ENCODE results near the gene ZNF770. TPM values are rescaled to one million over a fixed set of nuclear protein-coding genes. Genes with fewer than 3 reads are reported as not detected.
A peak's percentile ranks its signal among the peaks of the same experiment; 100 is the strongest.

ZNF770 gene
- total and polyA plus RNA-seq, 9 of the 15 experiments (the other 6 are each of a cell fraction or from before 2014, with no cell fraction given): 3.4 to 50.8 (median 40.3) TPM

DNA sequence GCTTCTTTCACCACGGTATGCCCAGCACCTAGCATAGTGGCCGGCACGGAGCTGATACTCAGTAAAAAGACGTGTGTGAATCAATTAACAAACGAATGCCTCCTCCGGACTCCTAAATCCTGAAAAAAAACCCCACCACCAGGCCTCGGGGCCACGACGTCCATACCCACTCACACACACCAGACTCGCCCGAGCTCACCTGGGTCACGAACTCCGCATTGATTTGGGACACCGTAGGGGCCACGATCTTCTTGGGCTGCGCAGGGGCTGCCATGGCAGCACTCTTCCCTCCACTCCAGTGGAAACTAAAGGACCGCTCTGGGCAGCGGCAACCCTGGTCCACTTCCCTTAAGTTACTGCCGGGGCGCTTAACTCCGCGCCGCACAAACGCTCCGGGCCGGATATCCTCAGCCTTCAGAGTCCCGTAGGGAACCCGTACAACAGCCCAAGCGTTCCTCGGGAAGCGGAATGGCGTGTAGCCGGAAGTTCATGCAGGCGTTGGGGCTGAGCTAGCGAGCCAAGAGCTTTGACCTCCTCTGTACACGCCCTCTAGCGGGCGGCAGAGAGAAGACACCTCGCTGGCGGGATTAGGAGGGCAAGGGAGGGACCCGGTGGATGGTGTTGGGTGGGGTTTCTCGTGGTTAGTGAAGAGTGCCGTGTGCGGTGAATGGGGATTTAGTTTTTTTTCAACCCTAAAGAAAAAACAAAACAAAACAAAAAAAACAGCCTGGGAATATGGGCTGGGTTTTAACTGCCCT lies 18.6 kb downstream of the ZNF770 start, which contains the start of gene AQR (continued):
- TF ChIP-seq ZNF263 (CRISPR knock-in tag; IDR thresholded peaks at IDR 0.05; ENCODE audit: borderline replicate concordance) (no peak), CXXC5 (CRISPR knock-in tag; IDR thresholded peaks at IDR 0.05) (peak; percentile 94), COPS2 (conservative IDR thresholded peaks at IDR 0.05) (no peak), MCM7 (IDR thresholded peaks at IDR 0.05) (no peak), ZNF699 (CRISPR knock-in tag; IDR thresholded peaks at IDR 0.05; ENCODE audit: insufficient replicate concordance) (no peak), ESRRB (CRISPR knock-in tag; IDR thresholded peaks at IDR 0.05; ENCODE audit: borderline replicate concordance) (no peak), DPF2 (IDR thresholded peaks at IDR 0.05) (peak; percentile 41; the same call in 1 of the 2 replicates), CCNT2 (IDR thresholded peaks at IDR 0.05; ENCODE audit: borderline replicate concordance, extremely low read depth, insufficient read length, low read depth, low read length) (no peak), ZNF134 (CRISPR knock-in tag; conservative IDR thresholded peaks at IDR 0.05) (no peak), TBL1XR1 (IDR thresholded peaks at IDR 0.05; ENCODE audit: low read length in 2 of 2) (peak in 1 of 2 experiments; percentile 74; a peak in 2 of 4 replicates), ASH1L (IDR thresholded peaks at IDR 0.05; ENCODE audit: borderline replicate concordance, low read depth, partially characterized antibody) (no peak), CBX1 (IDR thresholded peaks at IDR 0.05; ENCODE audit: low read depth) (no peak; the same call in 1 of the 2 replicates), CHD2 (IDR thresholded peaks at IDR 0.05; ENCODE audit: low read depth, low read length) (peak; percentile 27; the same call in 1 of the 2 replicates)
- TF ChIP-seq, protein P1, sequence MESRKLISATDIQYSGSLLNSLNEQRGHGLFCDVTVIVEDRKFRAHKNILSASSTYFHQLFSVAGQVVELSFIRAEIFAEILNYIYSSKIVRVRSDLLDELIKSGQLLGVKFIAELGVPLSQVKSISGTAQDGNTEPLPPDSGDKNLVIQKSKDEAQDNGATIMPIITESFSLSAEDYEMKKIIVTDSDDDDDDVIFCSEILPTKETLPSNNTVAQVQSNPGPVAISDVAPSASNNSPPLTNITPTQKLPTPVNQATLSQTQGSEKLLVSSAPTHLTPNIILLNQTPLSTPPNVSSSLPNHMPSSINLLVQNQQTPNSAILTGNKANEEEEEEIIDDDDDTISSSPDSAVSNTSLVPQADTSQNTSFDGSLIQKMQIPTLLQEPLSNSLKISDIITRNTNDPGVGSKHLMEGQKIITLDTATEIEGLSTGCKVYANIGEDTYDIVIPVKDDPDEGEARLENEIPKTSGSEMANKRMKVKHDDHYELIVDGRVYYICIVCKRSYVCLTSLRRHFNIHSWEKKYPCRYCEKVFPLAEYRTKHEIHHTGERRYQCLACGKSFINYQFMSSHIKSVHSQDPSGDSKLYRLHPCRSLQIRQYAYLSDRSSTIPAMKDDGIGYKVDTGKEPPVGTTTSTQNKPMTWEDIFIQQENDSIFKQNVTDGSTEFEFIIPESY (CRISPR knock-in tag; IDR thresholded peaks at IDR 0.05): peak; percentile 70; the same call in 1 of the 2 replicates
- TF ChIP-seq, protein P2, sequence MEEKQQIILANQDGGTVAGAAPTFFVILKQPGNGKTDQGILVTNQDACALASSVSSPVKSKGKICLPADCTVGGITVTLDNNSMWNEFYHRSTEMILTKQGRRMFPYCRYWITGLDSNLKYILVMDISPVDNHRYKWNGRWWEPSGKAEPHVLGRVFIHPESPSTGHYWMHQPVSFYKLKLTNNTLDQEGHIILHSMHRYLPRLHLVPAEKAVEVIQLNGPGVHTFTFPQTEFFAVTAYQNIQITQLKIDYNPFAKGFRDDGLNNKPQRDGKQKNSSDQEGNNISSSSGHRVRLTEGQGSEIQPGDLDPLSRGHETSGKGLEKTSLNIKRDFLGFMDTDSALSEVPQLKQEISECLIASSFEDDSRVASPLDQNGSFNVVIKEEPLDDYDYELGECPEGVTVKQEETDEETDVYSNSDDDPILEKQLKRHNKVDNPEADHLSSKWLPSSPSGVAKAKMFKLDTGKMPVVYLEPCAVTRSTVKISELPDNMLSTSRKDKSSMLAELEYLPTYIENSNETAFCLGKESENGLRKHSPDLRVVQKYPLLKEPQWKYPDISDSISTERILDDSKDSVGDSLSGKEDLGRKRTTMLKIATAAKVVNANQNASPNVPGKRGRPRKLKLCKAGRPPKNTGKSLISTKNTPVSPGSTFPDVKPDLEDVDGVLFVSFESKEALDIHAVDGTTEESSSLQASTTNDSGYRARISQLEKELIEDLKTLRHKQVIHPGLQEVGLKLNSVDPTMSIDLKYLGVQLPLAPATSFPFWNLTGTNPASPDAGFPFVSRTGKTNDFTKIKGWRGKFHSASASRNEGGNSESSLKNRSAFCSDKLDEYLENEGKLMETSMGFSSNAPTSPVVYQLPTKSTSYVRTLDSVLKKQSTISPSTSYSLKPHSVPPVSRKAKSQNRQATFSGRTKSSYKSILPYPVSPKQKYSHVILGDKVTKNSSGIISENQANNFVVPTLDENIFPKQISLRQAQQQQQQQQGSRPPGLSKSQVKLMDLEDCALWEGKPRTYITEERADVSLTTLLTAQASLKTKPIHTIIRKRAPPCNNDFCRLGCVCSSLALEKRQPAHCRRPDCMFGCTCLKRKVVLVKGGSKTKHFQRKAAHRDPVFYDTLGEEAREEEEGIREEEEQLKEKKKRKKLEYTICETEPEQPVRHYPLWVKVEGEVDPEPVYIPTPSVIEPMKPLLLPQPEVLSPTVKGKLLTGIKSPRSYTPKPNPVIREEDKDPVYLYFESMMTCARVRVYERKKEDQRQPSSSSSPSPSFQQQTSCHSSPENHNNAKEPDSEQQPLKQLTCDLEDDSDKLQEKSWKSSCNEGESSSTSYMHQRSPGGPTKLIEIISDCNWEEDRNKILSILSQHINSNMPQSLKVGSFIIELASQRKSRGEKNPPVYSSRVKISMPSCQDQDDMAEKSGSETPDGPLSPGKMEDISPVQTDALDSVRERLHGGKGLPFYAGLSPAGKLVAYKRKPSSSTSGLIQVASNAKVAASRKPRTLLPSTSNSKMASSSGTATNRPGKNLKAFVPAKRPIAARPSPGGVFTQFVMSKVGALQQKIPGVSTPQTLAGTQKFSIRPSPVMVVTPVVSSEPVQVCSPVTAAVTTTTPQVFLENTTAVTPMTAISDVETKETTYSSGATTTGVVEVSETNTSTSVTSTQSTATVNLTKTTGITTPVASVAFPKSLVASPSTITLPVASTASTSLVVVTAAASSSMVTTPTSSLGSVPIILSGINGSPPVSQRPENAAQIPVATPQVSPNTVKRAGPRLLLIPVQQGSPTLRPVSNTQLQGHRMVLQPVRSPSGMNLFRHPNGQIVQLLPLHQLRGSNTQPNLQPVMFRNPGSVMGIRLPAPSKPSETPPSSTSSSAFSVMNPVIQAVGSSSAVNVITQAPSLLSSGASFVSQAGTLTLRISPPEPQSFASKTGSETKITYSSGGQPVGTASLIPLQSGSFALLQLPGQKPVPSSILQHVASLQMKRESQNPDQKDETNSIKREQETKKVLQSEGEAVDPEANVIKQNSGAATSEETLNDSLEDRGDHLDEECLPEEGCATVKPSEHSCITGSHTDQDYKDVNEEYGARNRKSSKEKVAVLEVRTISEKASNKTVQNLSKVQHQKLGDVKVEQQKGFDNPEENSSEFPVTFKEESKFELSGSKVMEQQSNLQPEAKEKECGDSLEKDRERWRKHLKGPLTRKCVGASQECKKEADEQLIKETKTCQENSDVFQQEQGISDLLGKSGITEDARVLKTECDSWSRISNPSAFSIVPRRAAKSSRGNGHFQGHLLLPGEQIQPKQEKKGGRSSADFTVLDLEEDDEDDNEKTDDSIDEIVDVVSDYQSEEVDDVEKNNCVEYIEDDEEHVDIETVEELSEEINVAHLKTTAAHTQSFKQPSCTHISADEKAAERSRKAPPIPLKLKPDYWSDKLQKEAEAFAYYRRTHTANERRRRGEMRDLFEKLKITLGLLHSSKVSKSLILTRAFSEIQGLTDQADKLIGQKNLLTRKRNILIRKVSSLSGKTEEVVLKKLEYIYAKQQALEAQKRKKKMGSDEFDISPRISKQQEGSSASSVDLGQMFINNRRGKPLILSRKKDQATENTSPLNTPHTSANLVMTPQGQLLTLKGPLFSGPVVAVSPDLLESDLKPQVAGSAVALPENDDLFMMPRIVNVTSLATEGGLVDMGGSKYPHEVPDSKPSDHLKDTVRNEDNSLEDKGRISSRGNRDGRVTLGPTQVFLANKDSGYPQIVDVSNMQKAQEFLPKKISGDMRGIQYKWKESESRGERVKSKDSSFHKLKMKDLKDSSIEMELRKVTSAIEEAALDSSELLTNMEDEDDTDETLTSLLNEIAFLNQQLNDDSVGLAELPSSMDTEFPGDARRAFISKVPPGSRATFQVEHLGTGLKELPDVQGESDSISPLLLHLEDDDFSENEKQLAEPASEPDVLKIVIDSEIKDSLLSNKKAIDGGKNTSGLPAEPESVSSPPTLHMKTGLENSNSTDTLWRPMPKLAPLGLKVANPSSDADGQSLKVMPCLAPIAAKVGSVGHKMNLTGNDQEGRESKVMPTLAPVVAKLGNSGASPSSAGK (IDR thresholded peaks at IDR 0.05): no peak; the same call in 1 of the 2 replicates

Measured in K562 (cell line).